ENCODE measurements around the gene ARGLU1.

The ARGLU1 gene

GRCh38 chr13:106587787-106588186 lies 19.9 kb upstream of the ARGLU1 start:
- no peak for DNase-seq (ENCODE audit: low read depth in 2 of 2)

- no peak for DNase-seq (ENCODE audit: low read depth in 2 of 2)
These were observed 18.8 kb upstream of the ARGLU1 start for GRCh38 chr13:106586648-106587166.

- DNase-seq (ENCODE audit: low read depth in 2 of 2) = no peak
These were observed 13.3 kb upstream of the ARGLU1 start for GRCh38 chr13:106581225-106581624.

GRCh38 chr13:106575896-106576295 lies 8.0 kb upstream of the ARGLU1 start:
- DNase-seq (ENCODE audit: low read depth in 2 of 2) = no peak

GRCh38 chr13:106573868-106574267 lies 5.9 kb upstream of the ARGLU1 start:
- no peak for DNase-seq (ENCODE audit: low read depth in 2 of 2)

GRCh38 chr13:106573284-106573846 lies 5.4 kb upstream of the ARGLU1 start:
- DNase-seq (ENCODE audit: low read depth in 2 of 2) = no peak

- peak; percentile 41 to 53 for DNase-seq (ENCODE audit: low read depth in 2 of 2)
These were observed 2.4 kb upstream of the ARGLU1 start for GRCh38 chr13:106570299-106570852.

- DNase-seq (ENCODE audit: low read depth in 2 of 2) = no peak
These were observed 1.5 kb upstream of the ARGLU1 start for GRCh38 chr13:106569233-106570095.

- no peak for DNase-seq (ENCODE audit: low read depth in 2 of 2)
These were observed 514 bp upstream of the ARGLU1 start for GRCh38 chr13:106568299-106569003.

GRCh38 chr13:106566641-106567473 lies 1.1 kb downstream of the ARGLU1 start:
- peak in 1 of 2 experiments; percentile 31 for DNase-seq (ENCODE audit: low read depth in 2 of 2)

- no peak for DNase-seq (ENCODE audit: low read depth in 2 of 2)
These were observed 2.7 kb downstream of the ARGLU1 start for GRCh38 chr13:106565127-106565775.

GRCh38 chr13:106562301-106562700 lies 5.6 kb downstream of the ARGLU1 start:
- DNase-seq (ENCODE audit: low read depth in 2 of 2) = no peak

- peak; percentile 9 to 29 for DNase-seq (ENCODE audit: low read depth in 2 of 2)
These were observed 6.3 kb downstream of the ARGLU1 start for GRCh38 chr13:106561551-106562170.

GRCh38 chr13:106560821-106561220 lies 7.1 kb downstream of the ARGLU1 start:
- no peak for DNase-seq (ENCODE audit: low read depth in 2 of 2)

- no peak for DNase-seq (ENCODE audit: low read depth in 2 of 2)
These were observed 9.4 kb downstream of the ARGLU1 start for GRCh38 chr13:106558527-106558926.

- no peak for DNase-seq (ENCODE audit: low read depth in 2 of 2)
These were observed 12.2 kb downstream of the ARGLU1 start for GRCh38 chr13:106555631-106556328.

GRCh38 chr13:106551751-106552150 lies 16.2 kb downstream of the ARGLU1 start:
- DNase-seq (ENCODE audit: low read depth in 2 of 2) = no peak

GRCh38 chr13:106551350-106551749 lies 16.6 kb downstream of the ARGLU1 start:
- DNase-seq (ENCODE audit: low read depth in 2 of 2) = no peak

- DNase-seq (ENCODE audit: low read depth in 2 of 2) = no peak
These were observed 17.3 kb downstream of the ARGLU1 start for GRCh38 chr13:106550570-106551135.
